HL-60 (cell line): ENCODE data around the gene KRTAP25-1.

Source experiments
- DNase-seq, 2 experiments: peaks; one replicate each; pipeline ENCODE4 v3.0.0-alpha.2; 2010 to 2020; ENCODE audit warnings: low read depth in 1 of 2, low spot score in 1 of 2
- H3K27ac ChIP-seq: fragments of 250-450 bp; sonication (Bioruptor Pico); replicated peaks from 2 replicates; pipeline ENCODE4 v1.5.1; 2020; ENCODE audit warnings: mild to moderate bottlenecking, moderate library complexity
- H3K27me3 ChIP-seq: fragments of 250-450 bp; sonication (Bioruptor Pico); 2 replicates; pipeline ENCODE4 v1.5.1; 2021; ENCODE audit warnings: mild to moderate bottlenecking, moderate library complexity; ENCODE audit not compliant: insufficient read depth, poor library complexity, severe bottlenecking
- H3K4me3 ChIP-seq: replicated peaks from 2 replicates; pipeline ENCODE4 v1.5.1; 2011; ENCODE audit warnings: mild to moderate bottlenecking, control low read depth, low read length; ENCODE audit not compliant: insufficient read depth
- CTCF ChIP-seq: IDR thresholded peaks from one replicate; pipeline ENCODE4 v1.5.1; 2011; ENCODE audit warnings: low read length, control low read depth, inconsistent platforms; ENCODE audit not compliant: insufficient read depth
- GABPA ChIP-seq: IDR thresholded peaks from 2 replicates; pipeline ENCODE4 v1.6.1; 2012; ENCODE audit warnings: low read depth
- POLR2AphosphoS5 ChIP-seq: IDR thresholded peaks from 2 replicates; pipeline ENCODE4 v1.6.1; 2012; ENCODE audit warnings: low read depth
- REST ChIP-seq: IDR thresholded peaks from 2 replicates; pipeline ENCODE4 v1.6.1; 2012; ENCODE audit warnings: low read depth; ENCODE audit not compliant: insufficient replicate concordance
- SPI1 ChIP-seq: IDR thresholded peaks from 2 replicates; pipeline ENCODE4 v1.6.1; 2012; ENCODE audit warnings: low read depth, mild to moderate bottlenecking, borderline replicate concordance

The KRTAP25-1 gene

GRCh38 chr21:30245061-30245460 is 44.3 kb downstream of the KRTAP25-1 start:
- Histone ChIP-seq H3K4me3 (no peak overlapping the region), H3K27me3 (no peaks in the 10 kb centered on the region), H3K27ac (no peak overlapping the region)
- TF ChIP-seq SPI1 (no peak), GABPA (no peak), CTCF (no peak), POLR2AphosphoS5 (no peak), REST (no peak)
- DNase-seq: no peak

- Histone ChIP-seq H3K27ac (no peak overlapping the region), H3K4me3 (no peak overlapping the region), H3K27me3 (no peaks in the 10 kb centered on the region)
- DNase-seq: no peak
- TF ChIP-seq CTCF (no peak), SPI1 (no peak), POLR2AphosphoS5 (no peak), REST (no peak), GABPA (no peak)
Observed at GRCh38 chr21:30243691-30244090, 45.6 kb downstream of the KRTAP25-1 start.

- H3K4me3 ChIP-seq: no peak overlapping the region
- no peak overlapping the region for H3K27ac ChIP-seq
- no peak for DNase-seq
- TF ChIP-seq CTCF (no peak), GABPA (no peak), POLR2AphosphoS5 (no peak), SPI1 (no peak), REST (no peak)
- no peaks in the 10 kb centered on the region for H3K27me3 ChIP-seq
Observed at GRCh38 chr21:30240661-30241060, 48.7 kb downstream of the KRTAP25-1 start.
